Liver (tissue), 9 donors: ENCODE data around the gene RDM1. TPM values are rescaled to one million over a fixed set of nuclear protein-coding genes. Genes with fewer than 3 reads are reported as not detected.

Experiments used
- DNase-seq: peaks from one replicate; pipeline ENCODE4 v3.0.0-alpha.2; 2017; ENCODE audit warnings: low spot score
- H3K27ac ChIP-seq, 2 donors: one replicate each; pipeline ENCODE4 v1.7.0; 2013; ENCODE audit warnings: inconsistent platforms in 2 of 2, low read length in 2 of 2, control low read depth in 1 of 2, low read depth in 1 of 2, mild to moderate bottlenecking in 1 of 2
- H3K27me3 ChIP-seq, 4 donors: one replicate each; pipeline versions ENCODE4 v1.6.1 to v1.7.0; 2013; ENCODE audit warnings: low read length in 3 of 4, inconsistent platforms in 1 of 4, mild to moderate bottlenecking in 1 of 4, moderate library complexity in 1 of 4; ENCODE audit not compliant: control insufficient read depth in 4 of 4, insufficient read depth in 4 of 4
- H3K36me3 ChIP-seq, 4 donors: one replicate each; pipeline versions ENCODE4 v1.6.1 to v1.7.0; 2013; ENCODE audit warnings: low read length in 3 of 4, mild to moderate bottlenecking in 3 of 4, low read depth in 1 of 4, moderate library complexity in 1 of 4; ENCODE audit not compliant: control insufficient read depth in 4 of 4, insufficient read depth in 3 of 4
- H3K4me1 ChIP-seq, 4 donors: one replicate each; pipeline versions ENCODE4 v1.6.1 to v1.7.0; 2013; ENCODE audit warnings: low read length in 3 of 4, mild to moderate bottlenecking in 3 of 4, moderate library complexity in 1 of 4; ENCODE audit not compliant: control insufficient read depth in 4 of 4, insufficient read depth in 4 of 4
- H3K4me3 ChIP-seq, 3 donors: one replicate each; pipeline versions ENCODE4 v1.6.1 to v1.7.0; 2013; ENCODE audit warnings: low read length in 3 of 3, control low read depth in 1 of 3, low read depth in 1 of 3, mild to moderate bottlenecking in 1 of 3
- H3K9ac ChIP-seq, 2 donors: one replicate each; pipeline ENCODE4 v1.7.0; 2013; ENCODE audit warnings: low read length in 2 of 2, mild to moderate bottlenecking in 2 of 2, moderate library complexity in 2 of 2, control low read depth in 1 of 2, low read depth in 1 of 2
- H3K9me3 ChIP-seq, 4 donors: one replicate each; pipeline versions ENCODE4 v1.6.1 to v1.7.0; 2013; ENCODE audit warnings: low read length in 3 of 4; ENCODE audit not compliant: control insufficient read depth in 4 of 4
- ATF3 ChIP-seq: IDR thresholded peaks from 2 replicates; pipeline ENCODE4 v1.6.1; 2016; ENCODE audit warnings: antibody characterized with exemption
- CTCF ChIP-seq: fragments of 150-350 bp; IDR thresholded peaks from 2 replicates; pipeline ENCODE4 v1.5.1; 2017; ENCODE audit warnings: improper control_type of control experiment, low read depth, low read length; ENCODE audit not compliant: missing input control
- EGR1 ChIP-seq, 2 donors: IDR thresholded peaks; 2 replicates each; pipeline ENCODE4 v1.6.1; 2016 to 2018; ENCODE audit warnings: antibody characterized with exemption in 2 of 2, low read depth in 2 of 2
- FOXA1 ChIP-seq: IDR thresholded peaks from 2 replicates; pipeline ENCODE4 v1.6.1; 2016; ENCODE audit warnings: antibody characterized with exemption
- FOXA2 ChIP-seq: IDR thresholded peaks from 2 replicates; pipeline ENCODE4 v1.6.1; 2016; ENCODE audit warnings: antibody characterized with exemption
- GABPA ChIP-seq, 2 donors: IDR thresholded peaks in 1 of 2; conservative IDR thresholded peaks in 1 of 2; 2 replicates each; pipeline ENCODE4 v1.6.1; 2016; ENCODE audit warnings: antibody characterized with exemption in 2 of 2, mild to moderate bottlenecking in 1 of 2, moderate library complexity in 1 of 2
- HNF4A ChIP-seq, 2 donors: conservative IDR thresholded peaks; 2 replicates each; pipeline ENCODE4 v1.6.1; 2016; ENCODE audit warnings: antibody characterized with exemption in 2 of 2, mild to moderate bottlenecking in 2 of 2
- HNF4G ChIP-seq: IDR thresholded peaks from 2 replicates; pipeline ENCODE4 v1.6.1; 2016; ENCODE audit warnings: antibody characterized with exemption
- JUND ChIP-seq, 2 donors: IDR thresholded peaks; 2 replicates each; pipeline ENCODE4 v1.6.1; 2016; ENCODE audit warnings: antibody characterized with exemption in 2 of 2
- MAX ChIP-seq: IDR thresholded peaks from 2 replicates; pipeline ENCODE4 v1.6.1; 2016; ENCODE audit warnings: antibody characterized with exemption
- NR2F2 ChIP-seq: IDR thresholded peaks from 2 replicates; pipeline ENCODE4 v1.6.1; 2016; ENCODE audit warnings: antibody characterized with exemption
- RAD21 ChIP-seq, 2 donors: IDR thresholded peaks; 2 replicates each; pipeline ENCODE4 v1.6.1; 2016; ENCODE audit warnings: antibody characterized with exemption in 2 of 2, mild to moderate bottlenecking in 2 of 2
- REST ChIP-seq: IDR thresholded peaks from 2 replicates; pipeline ENCODE4 v1.6.1; 2016; ENCODE audit warnings: antibody characterized with exemption, mild to moderate bottlenecking
- RXRA ChIP-seq, 2 donors: IDR thresholded peaks; 2 replicates each; pipeline ENCODE4 v1.6.1; 2017 to 2018; ENCODE audit warnings: antibody characterized with exemption in 2 of 2, mild to moderate bottlenecking in 1 of 2
- SP1 ChIP-seq: IDR thresholded peaks from 2 replicates; pipeline ENCODE4 v1.6.1; 2018; ENCODE audit warnings: antibody characterized with exemption, mild to moderate bottlenecking
- TAF1 ChIP-seq: conservative IDR thresholded peaks from 2 replicates; pipeline ENCODE4 v1.6.1; 2016; ENCODE audit warnings: antibody characterized with exemption, mild to moderate bottlenecking
- YY1 ChIP-seq: IDR thresholded peaks from 2 replicates; pipeline ENCODE4 v1.6.1; 2016; ENCODE audit warnings: antibody characterized with exemption, mild to moderate bottlenecking
- ZBTB33 ChIP-seq: IDR thresholded peaks from 2 replicates; pipeline ENCODE4 v1.6.1; 2016; ENCODE audit warnings: antibody characterized with exemption
- WGBS: extraction: QIAGEN DNeasy Blood & Tissue Kit; methylation state at CpG from one replicate; pipeline ENCODE4 v1.1.7; 2013; 5-methylcytosine and 5-hydroxymethylcytosine counted together
- polyA plus RNA-seq, 2 donors: library from polyadenylated mRNA; stranded (reverse) in 1 of 2; unstranded in 1 of 2; fragments of 200-250 nt in 1 of 2; fragments of >200 nt in 1 of 2; fragmentation: Nextera tagmentation in 1 of 2; extraction: Ambion mirVana in 1 of 2; gene quantifications; one replicate each; pipeline versions ENCODE4 v1.2.1 to v1.2.3, GENCODE V29; 2013 to 2015
- total RNA-seq, 2 donors: library from RNA; depleted of rRNA; stranded (reverse); fragments of >200 nt; gene quantifications; one replicate each; pipeline ENCODE4 v1.2.3, GENCODE V29; 2014
- donor health status: healthy.
- donor health status: healthy.
- donor health status: healthy.
- donor health status: healthy.
- donor health status: healthy.

Gene RDM1
- total and polyA plus RNA-seq, 4 donors: 0.29 to 1.9 (median 0.42) TPM; not detected in 1

GRCh38 chr17:35903451-35903850 lies 27.1 kb downstream of the RDM1 start:
- no peak for DNase-seq
- Histone ChIP-seq H3K36me3 (no peaks in the 10 kb centered on the region), H3K9ac (no peak overlapping the region), H3K27ac (no peak overlapping the region), H3K9me3 (no peaks in the 10 kb centered on the region), H3K4me3 (no peak overlapping the region), H3K27me3 (no peaks in the 10 kb centered on the region), H3K4me1 (peaks cover 0 to 5% (median 0%) of the 10 kb centered on the region in 4 donors)
- WGBS: 92% methylated on average over 5 of the region's 5 CpGs
- TF ChIP-seq ZBTB33: no peak

GRCh38 chr17:35901631-35902175 lies 28.9 kb downstream of the RDM1 start:
- Histone ChIP-seq H3K4me1 (peaks cover 0 to 5% (median 0%) of the 10 kb centered on the region in 4 donors), H3K4me3 (no peak overlapping the region), H3K36me3 (no peaks in the 10 kb centered on the region), H3K9ac (no peak overlapping the region), H3K27ac (no peak overlapping the region), H3K27me3 (no peaks in the 10 kb centered on the region), H3K9me3 (no peaks in the 10 kb centered on the region)
- TF ChIP-seq RAD21 (IDR thresholded peaks at IDR 0.05) (no peak), EGR1 (IDR thresholded peaks at IDR 0.05; ENCODE audit: low read depth in 2 of 2) (no peak), JUND (IDR thresholded peaks at IDR 0.05) (no peak), REST (no peak), ATF3 (no peak), NR2F2 (no peak), YY1 (no peak), ZBTB33 (no peak), FOXA1 (no peak), TAF1 (no peak), HNF4A (conservative IDR thresholded peaks at IDR 0.05) (no peak), FOXA2 (no peak), CTCF (no peak), RXRA (IDR thresholded peaks at IDR 0.05) (no peak), HNF4G (no peak), MAX (no peak), SP1 (no peak), GABPA (IDR thresholded peaks at IDR 0.05 in 1 of 2, conservative IDR thresholded peaks at IDR 0.05 in 1 of 2) (no peak)
- WGBS: 92% methylated on average over 9 of the region's 9 CpGs
- DNase-seq: no peak
